Measurements from ENCODE around the gene UBXN7.
"Not testable (repeated sequence)": the region's sequence is repeated elsewhere in the genome, so short reads cannot be mapped to it uniquely, and the experiment has no call there.

Gene UBXN7

GRCh38 chr3:196444500-196444894, 12.3 kb upstream of the UBXN7 start:
- no peaks in the 10 kb centered on the region for H3K4me1 Mint-ChIP-seq
- no peaks in the 10 kb centered on the region for H3K9me3 Mint-ChIP-seq
- H3K4me3 Mint-ChIP-seq = no peak overlapping the region
- no peak for DNase-seq (ENCODE audit: low spot score in 2 of 2)
- no peak overlapping the region for H3K27ac Mint-ChIP-seq (ENCODE audit: low read depth)
- H3K36me3 Mint-ChIP-seq (ENCODE audit: insufficient read depth) = no peaks in the 10 kb centered on the region
- H3K27me3 Mint-ChIP-seq = no peaks in the 10 kb centered on the region
- ATAC-seq (replicated peaks; ENCODE audit: extremely low read depth, poor library complexity, severe bottlenecking) = no peak

- Mint-ChIP-seq H3K27ac (ENCODE audit: low read depth) (no peak overlapping the region), H3K9me3 (no peaks in the 10 kb centered on the region), H3K27me3 (no peaks in the 10 kb centered on the region), H3K4me1 (no peaks in the 10 kb centered on the region), H3K36me3 (ENCODE audit: insufficient read depth) (no peaks in the 10 kb centered on the region), H3K4me3 (no peak overlapping the region)
- DNase-seq (ENCODE audit: low spot score in 2 of 2) (no peak), ATAC-seq (replicated peaks; ENCODE audit: extremely low read depth, poor library complexity, severe bottlenecking) (no peak)
Measured at GRCh38 chr3:196440696-196441095, 8.5 kb upstream of the UBXN7 start.

GRCh38 chr3:196440041-196440537, 7.9 kb upstream of the UBXN7 start:
- Mint-ChIP-seq H3K36me3 (ENCODE audit: insufficient read depth) (no peaks in the 10 kb centered on the region), H3K4me1 (no peaks in the 10 kb centered on the region), H3K27ac (ENCODE audit: low read depth) (no peak overlapping the region), H3K27me3 (no peaks in the 10 kb centered on the region), H3K4me3 (no peak overlapping the region), H3K9me3 (no peaks in the 10 kb centered on the region)
- ATAC-seq (replicated peaks; ENCODE audit: extremely low read depth, poor library complexity, severe bottlenecking) (no peak), DNase-seq (ENCODE audit: low spot score in 2 of 2) (no peak)

- peak; percentile 15 for ATAC-seq (replicated peaks; ENCODE audit: extremely low read depth, poor library complexity, severe bottlenecking)
- peak overlapping the region; percentile 89 for H3K4me3 Mint-ChIP-seq
- peaks cover 23% of the 10 kb centered on the region for H3K36me3 Mint-ChIP-seq (ENCODE audit: insufficient read depth)
- H3K4me1 Mint-ChIP-seq = peaks cover 19% of the 10 kb centered on the region
- peak; percentile 17 for DNase-seq (ENCODE audit: low spot score in 2 of 2)
- H3K27ac Mint-ChIP-seq (ENCODE audit: low read depth) = peak overlapping the region; percentile 94
- H3K27me3 Mint-ChIP-seq = no peaks in the 10 kb centered on the region
- no peaks in the 10 kb centered on the region for H3K9me3 Mint-ChIP-seq
Measured at GRCh38 chr3:196431181-196432136, 768 bp downstream of the UBXN7 start.

GRCh38 chr3:196428041-196428440, 4.2 kb downstream of the UBXN7 start:
- ATAC-seq (replicated peaks; ENCODE audit: extremely low read depth, poor library complexity, severe bottlenecking) (no peak), DNase-seq (ENCODE audit: low spot score in 2 of 2) (no peak)
- no peaks in the 10 kb centered on the region for H3K27me3 Mint-ChIP-seq
- H3K9me3 Mint-ChIP-seq = no peaks in the 10 kb centered on the region
- H3K4me1 Mint-ChIP-seq = peaks cover 37% of the 10 kb centered on the region
- H3K36me3 Mint-ChIP-seq (ENCODE audit: insufficient read depth) = peaks cover 28% of the 10 kb centered on the region
- no peak overlapping the region for H3K27ac Mint-ChIP-seq (ENCODE audit: low read depth)
- no peak overlapping the region for H3K4me3 Mint-ChIP-seq

GRCh38 chr3:196424421-196424820, 7.8 kb downstream of the UBXN7 start:
- H3K36me3 Mint-ChIP-seq (ENCODE audit: insufficient read depth) = peaks cover 14% of the 10 kb centered on the region
- H3K9me3 Mint-ChIP-seq; H3K27ac Mint-ChIP-seq (ENCODE audit: low read depth); DNase-seq (ENCODE audit: low spot score in 2 of 2); H3K27me3 Mint-ChIP-seq; H3K4me3 Mint-ChIP-seq; ATAC-seq (replicated peaks; ENCODE audit: extremely low read depth, poor library complexity, severe bottlenecking): not testable (repeated sequence)
- H3K4me1 Mint-ChIP-seq = peaks cover 51% of the 10 kb centered on the region

GRCh38 chr3:196423044-196423781, 9.0 kb downstream of the UBXN7 start:
- no peak for DNase-seq (ENCODE audit: low spot score in 2 of 2)
- H3K4me3 Mint-ChIP-seq = no peak overlapping the region
- H3K27me3 Mint-ChIP-seq = no peaks in the 10 kb centered on the region
- H3K9me3 Mint-ChIP-seq = no peaks in the 10 kb centered on the region
- H3K36me3 Mint-ChIP-seq (ENCODE audit: insufficient read depth) = peaks cover 11% of the 10 kb centered on the region
- H3K4me1 Mint-ChIP-seq = peaks cover 60% of the 10 kb centered on the region
- H3K27ac Mint-ChIP-seq (ENCODE audit: low read depth) = no peak overlapping the region
- ATAC-seq (replicated peaks; ENCODE audit: extremely low read depth, poor library complexity, severe bottlenecking) = no peak

- peaks cover 69% of the 10 kb centered on the region for H3K4me1 Mint-ChIP-seq
- H3K27ac Mint-ChIP-seq (ENCODE audit: low read depth); ATAC-seq (replicated peaks; ENCODE audit: extremely low read depth, poor library complexity, severe bottlenecking); DNase-seq (ENCODE audit: low spot score in 2 of 2); H3K27me3 Mint-ChIP-seq; H3K9me3 Mint-ChIP-seq; H3K4me3 Mint-ChIP-seq; H3K36me3 Mint-ChIP-seq (ENCODE audit: insufficient read depth): not testable (repeated sequence)
Measured at GRCh38 chr3:196421668-196422067, 10.6 kb downstream of the UBXN7 start.

- no peak overlapping the region for H3K27ac Mint-ChIP-seq (ENCODE audit: low read depth)
- no peaks in the 10 kb centered on the region for H3K27me3 Mint-ChIP-seq
- H3K4me1 Mint-ChIP-seq = peaks cover 66% of the 10 kb centered on the region
- no peak for DNase-seq (ENCODE audit: low spot score in 2 of 2)
- no peak overlapping the region for H3K4me3 Mint-ChIP-seq
- no peaks in the 10 kb centered on the region for H3K9me3 Mint-ChIP-seq
- H3K36me3 Mint-ChIP-seq (ENCODE audit: insufficient read depth) = no peaks in the 10 kb centered on the region
- no peak for ATAC-seq (replicated peaks; ENCODE audit: extremely low read depth, poor library complexity, severe bottlenecking)
Measured at GRCh38 chr3:196419386-196419785, 12.8 kb downstream of the UBXN7 start.

GRCh38 chr3:196418601-196419000, 13.6 kb downstream of the UBXN7 start:
- H3K4me1 Mint-ChIP-seq = peaks cover 71% of the 10 kb centered on the region
- ATAC-seq (replicated peaks; ENCODE audit: extremely low read depth, poor library complexity, severe bottlenecking) = no peak
- DNase-seq (ENCODE audit: low spot score in 2 of 2) = no peak
- H3K36me3 Mint-ChIP-seq (ENCODE audit: insufficient read depth) = no peaks in the 10 kb centered on the region
- no peak overlapping the region for H3K4me3 Mint-ChIP-seq
- no peaks in the 10 kb centered on the region for H3K27me3 Mint-ChIP-seq
- peak overlapping the region; percentile 42 for H3K27ac Mint-ChIP-seq (ENCODE audit: low read depth)
- no peaks in the 10 kb centered on the region for H3K9me3 Mint-ChIP-seq

- H3K27me3 Mint-ChIP-seq = no peaks in the 10 kb centered on the region
- ATAC-seq (replicated peaks; ENCODE audit: extremely low read depth, poor library complexity, severe bottlenecking) = no peak
- no peaks in the 10 kb centered on the region for H3K36me3 Mint-ChIP-seq (ENCODE audit: insufficient read depth)
- DNase-seq (ENCODE audit: low spot score in 2 of 2) = no peak
- H3K4me1 Mint-ChIP-seq = peaks cover 55% of the 10 kb centered on the region
- H3K4me3 Mint-ChIP-seq = no peak overlapping the region
- no peak overlapping the region for H3K27ac Mint-ChIP-seq (ENCODE audit: low read depth)
- H3K9me3 Mint-ChIP-seq = no peaks in the 10 kb centered on the region
Measured at GRCh38 chr3:196414469-196414868, 17.8 kb downstream of the UBXN7 start.

GRCh38 chr3:196412704-196413103, 19.5 kb downstream of the UBXN7 start:
- Mint-ChIP-seq H3K36me3 (ENCODE audit: insufficient read depth) (no peaks in the 10 kb centered on the region), H3K4me3 (no peak overlapping the region), H3K27ac (ENCODE audit: low read depth) (no peak overlapping the region), H3K4me1 (peaks cover 47% of the 10 kb centered on the region), H3K9me3 (peaks cover 6% of the 10 kb centered on the region), H3K27me3 (no peaks in the 10 kb centered on the region)
- no peak for DNase-seq (ENCODE audit: low spot score in 2 of 2)
- no peak for ATAC-seq (replicated peaks; ENCODE audit: extremely low read depth, poor library complexity, severe bottlenecking)

All from central memory CD8-positive, alpha-beta T cell (primary cell).